Measurements from ENCODE around the gene LMX1B.

LMX1B gene

GRCh38 chr9:126591922-126592321, 21.8 kb upstream of the LMX1B start:
- Histone ChIP-seq H3F3A (ENCODE audit: insufficient read depth) (no peaks in the 10 kb centered on the region), H3K4me3 (ENCODE audit: insufficient read depth, low read length, poor library complexity, severe bottlenecking) (no peak overlapping the region), H4K20me1 (ENCODE audit: low read depth, low read length) (no peaks in the 10 kb centered on the region), H3K36me3 (ENCODE audit: low read length) (no peaks in the 10 kb centered on the region), H3K27me3 (ENCODE audit: low read length) (no peaks in the 10 kb centered on the region), H3K9ac (ENCODE audit: low read length) (no peak overlapping the region), H3K9me3 (ENCODE audit: insufficient read depth, low read length) (no peaks in the 10 kb centered on the region), H2AFZ (ENCODE audit: low read depth, low read length, severe bottlenecking) (no peak overlapping the region), H3K27ac (ENCODE audit: low read depth, low read length) (no peak overlapping the region), H3K9me2 (replicated peaks; ENCODE audit: insufficient read depth, low read length) (no peaks in the 10 kb centered on the region), H3K79me2 (ENCODE audit: insufficient read depth, low read length) (no peaks in the 10 kb centered on the region), H3K4me2 (ENCODE audit: low read depth, low read length, poor library complexity, severe bottlenecking) (no peak overlapping the region)
- TF ChIP-seq CTCF (IDR thresholded peaks at IDR 0.05; ENCODE audit: insufficient read depth, low read length, poor library complexity, severe bottlenecking), result no peak
- TF ChIP-seq EZH2phosphoT487 (conservative IDR thresholded peaks at IDR 0.05; ENCODE audit: low read length), result no peak

- Histone ChIP-seq H3K9me2 (replicated peaks; ENCODE audit: insufficient read depth, low read length) (no peaks in the 10 kb centered on the region), H3K36me3 (ENCODE audit: low read length) (no peaks in the 10 kb centered on the region), H3K27me3 (ENCODE audit: low read length) (no peaks in the 10 kb centered on the region), H3K4me2 (ENCODE audit: low read depth, low read length, poor library complexity, severe bottlenecking) (no peak overlapping the region), H2AFZ (ENCODE audit: low read depth, low read length, severe bottlenecking) (no peak overlapping the region), H4K20me1 (ENCODE audit: low read depth, low read length) (no peaks in the 10 kb centered on the region), H3K9me3 (ENCODE audit: insufficient read depth, low read length) (no peaks in the 10 kb centered on the region), H3K9ac (ENCODE audit: low read length) (no peak overlapping the region), H3F3A (ENCODE audit: insufficient read depth) (no peaks in the 10 kb centered on the region), H3K4me3 (ENCODE audit: insufficient read depth, low read length, poor library complexity, severe bottlenecking) (no peak overlapping the region), H3K79me2 (ENCODE audit: insufficient read depth, low read length) (no peaks in the 10 kb centered on the region), H3K27ac (ENCODE audit: low read depth, low read length) (no peak overlapping the region)
- TF ChIP-seq CTCF (IDR thresholded peaks at IDR 0.05; ENCODE audit: insufficient read depth, low read length, poor library complexity, severe bottlenecking) (no peak), EZH2phosphoT487 (conservative IDR thresholded peaks at IDR 0.05; ENCODE audit: low read length) (no peak)
Observed at GRCh38 chr9:126592461-126592860, 21.3 kb upstream of the LMX1B start.

GRCh38 chr9:126595982-126596381, 17.7 kb upstream of the LMX1B start:
- no peak overlapping the region for H3K9ac ChIP-seq (ENCODE audit: low read length)
- H3K4me2 ChIP-seq (ENCODE audit: low read depth, low read length, poor library complexity, severe bottlenecking), result no peak overlapping the region
- no peaks in the 10 kb centered on the region for H3K9me3 ChIP-seq (ENCODE audit: insufficient read depth, low read length)
- no peaks in the 10 kb centered on the region for H3F3A ChIP-seq (ENCODE audit: insufficient read depth)
- TF ChIP-seq EZH2phosphoT487 (conservative IDR thresholded peaks at IDR 0.05; ENCODE audit: low read length) (no peak), CTCF (IDR thresholded peaks at IDR 0.05; ENCODE audit: insufficient read depth, low read length, poor library complexity, severe bottlenecking) (no peak)
- no peaks in the 10 kb centered on the region for H4K20me1 ChIP-seq (ENCODE audit: low read depth, low read length)
- H3K4me3 ChIP-seq (ENCODE audit: insufficient read depth, low read length, poor library complexity, severe bottlenecking), result no peak overlapping the region
- H3K9me2 ChIP-seq (replicated peaks; ENCODE audit: insufficient read depth, low read length), result no peaks in the 10 kb centered on the region
- H3K27ac ChIP-seq (ENCODE audit: low read depth, low read length), result no peak overlapping the region
- no peaks in the 10 kb centered on the region for H3K27me3 ChIP-seq (ENCODE audit: low read length)
- H3K79me2 ChIP-seq (ENCODE audit: insufficient read depth, low read length), result no peaks in the 10 kb centered on the region
- H3K36me3 ChIP-seq (ENCODE audit: low read length), result no peaks in the 10 kb centered on the region
- H2AFZ ChIP-seq (ENCODE audit: low read depth, low read length, severe bottlenecking), result no peak overlapping the region

All from SU-DHL-6 (cell line).